OCI-LY7 (cell line): ENCODE measurements around the gene FAM117A. TPM values are rescaled to one million over a fixed set of nuclear protein-coding genes. Genes with fewer than 3 reads are reported as not detected.
A peak's percentile ranks its signal among the peaks of the same experiment; 100 is the strongest.

Source experiments
- BruUV-seq: library from RNA; stranded (reverse); fragments of 400-500 nt; replicated peaks from 2 replicates; lab custom pipeline; 2021; lab: Mats Ljungman, UMichigan
- CTCF ChIA-PET: fragments of 300-600 bp; sonication (Branson Sonifier 250); formaldehyde crosslinking; loops from one replicate; lab custom pipeline; 2022; ENCODE audit warnings: antibody characterized with exemption; ENCODE audit not compliant: unreplicated experiment; lab: Charles Lee
- POLR2A ChIA-PET: fragments of 300-600 bp; sonication (Branson Sonifier 250); formaldehyde crosslinking; loops from one replicate; lab custom pipeline; 2022; ENCODE audit warnings: antibody characterized with exemption; lab: Charles Lee
- DNase-seq: peaks from one replicate; pipeline ENCODE4 v3.0.0-alpha.2; 2015; ENCODE audit warnings: low spot score
- H2AFZ ChIP-seq: fragments of 200-600 bp; sonication (generic), shearing (Covaris generic); 2 replicates; pipeline ENCODE4 v1.6.1; 2014; ENCODE audit warnings: mild to moderate bottlenecking, antibody characterized with exemption, low read length, moderate library complexity
- H3K27ac ChIP-seq: fragments of 200-600 bp; sonication (generic); 2 replicates; pipeline ENCODE4 v1.5.1; 2014; ENCODE audit warnings: mixed run types, low read depth, mild to moderate bottlenecking, moderate library complexity, low read length, inconsistent platforms; ENCODE audit not compliant: poor library complexity, severe bottlenecking
- H3K36me3 ChIP-seq: fragments of 200-600 bp; sonication (generic); 2 replicates; pipeline ENCODE4 v1.6.1; 2014; ENCODE audit warnings: mild to moderate bottlenecking, antibody characterized with exemption, low read length, moderate library complexity, mixed read lengths; ENCODE audit not compliant: insufficient read depth
- H3K4me1 ChIP-seq: fragments of 200-600 bp; sonication (generic); 2 replicates; pipeline ENCODE4 v1.5.1; 2014; ENCODE audit warnings: mild to moderate bottlenecking, low read length; ENCODE audit not compliant: insufficient read depth, poor library complexity, severe bottlenecking
- H3K4me2 ChIP-seq: fragments of 200-600 bp; sonication (generic); 2 replicates; pipeline ENCODE4 v1.6.1; 2014; ENCODE audit warnings: mild to moderate bottlenecking, low read length
- H3K4me3 ChIP-seq: fragments of 200-600 bp; sonication (generic); 2 replicates; pipeline ENCODE4 v1.5.1; 2014; ENCODE audit warnings: mild to moderate bottlenecking, low read depth, low read length; ENCODE audit not compliant: poor library complexity, severe bottlenecking
- H3K79me2 ChIP-seq: fragments of 200-600 bp; sonication (generic); 2 replicates; pipeline ENCODE4 v1.6.1; 2016; ENCODE audit warnings: low read depth, mild to moderate bottlenecking, low read length, moderate library complexity, mixed read lengths; ENCODE audit not compliant: insufficient read depth
- H3K9me2 ChIP-seq: fragments of 200-600 bp; sonication (generic); 2 replicates; pipeline ENCODE4 v1.6.1; 2016; ENCODE audit warnings: mild to moderate bottlenecking, low read length, mixed read lengths; ENCODE audit not compliant: insufficient read depth
- H3K9me3 ChIP-seq: fragments of 200-600 bp; sonication (generic); 2 replicates; pipeline ENCODE4 v1.6.1; 2014; ENCODE audit warnings: mild to moderate bottlenecking, mixed run types, low read length, mixed read lengths
- H4K20me1 ChIP-seq: fragments of 200-600 bp; sonication (generic); 2 replicates; pipeline ENCODE4 v1.6.1; 2014; ENCODE audit warnings: mild to moderate bottlenecking, antibody characterized with exemption, low read length, moderate library complexity, mixed read lengths; ENCODE audit not compliant: insufficient read depth
- EZH2phosphoT487 ChIP-seq: fragments of 200-600 bp; sonication (generic); IDR thresholded peaks from 2 replicates; pipeline ENCODE4 v1.6.1; 2018; ENCODE audit warnings: low read depth, borderline replicate concordance, mild to moderate bottlenecking, mixed run types, antibody characterized with exemption, low read length, moderate library complexity, mixed read lengths
- intact Hi-C: fragments of 100-400 bp; cut with micrococcal nuclease; formaldehyde crosslinking; loops from one replicate; pipeline ENCODE4 v1.10.0; 2022; ENCODE audit not compliant: unreplicated experiment
- total RNA-seq, 2 experiments: library from RNA; depleted of rRNA in 1 of 2; stranded (reverse); fragments of >200 nt in 1 of 2; shearing (Covaris generic) in 1 of 2; gene quantifications; 2 replicates each; pipeline ENCODE4 v1.2.3, GENCODE V29; 2014 to 2022
- TF ChIP-seq, protein P1 (sequence below): fragments of 200-600 bp; sonication (generic); conservative IDR thresholded peaks from 2 replicates; pipeline ENCODE4 v1.5.1; 2014; ENCODE audit warnings: mild to moderate bottlenecking, antibody characterized with exemption, low read length, moderate library complexity, mixed read lengths

Gene FAM117A
- total RNA-seq, 2 experiments from 2014 or later = 40.4 to 44.3 TPM

DNA sequence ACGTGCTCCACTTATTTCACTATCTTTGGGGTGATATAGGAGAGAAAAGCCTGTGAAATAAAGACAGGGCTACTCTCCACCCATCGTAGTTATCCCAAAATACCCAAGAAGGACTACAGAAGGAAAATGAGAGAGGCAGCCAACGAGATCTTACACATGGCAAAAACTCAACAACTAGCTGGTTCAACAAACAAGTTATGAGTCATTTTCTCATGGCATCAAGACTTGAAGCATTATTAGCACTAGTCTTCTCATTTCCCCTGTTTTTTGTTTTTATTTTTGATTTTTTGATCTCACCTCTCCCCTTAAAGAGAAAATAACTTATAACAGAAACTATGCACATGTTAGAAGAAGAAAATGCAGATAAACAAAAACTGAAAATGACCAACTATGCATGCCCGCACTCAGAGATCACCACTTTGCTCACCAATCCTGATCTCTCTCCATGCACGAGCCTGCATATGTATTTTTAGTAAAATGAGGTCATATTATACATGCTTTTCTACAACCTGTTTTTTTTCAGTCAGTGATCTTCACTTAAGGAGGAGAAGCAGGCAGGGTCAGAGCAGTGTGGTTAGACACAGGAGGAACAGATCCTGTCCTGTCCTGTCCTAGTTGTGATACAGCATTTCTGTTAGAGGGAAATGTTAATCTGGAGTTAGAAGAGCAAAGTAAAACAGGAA lies 22.8 kb downstream of the FAM117A start:
- H3K36me3 ChIP-seq = peaks cover 40% of the 10 kb centered on the region
- ChIA-PET POLR2A (interaction anchor here (0.6 to 5.1 kb wide), 6 partner anchors 9 to 967 kb away, joined by 3 to 71 read pairs (median 4); partner anchors contain the start of gene FAM117A), CTCF (no interaction called here)
- peak; percentile 52 for DNase-seq
- H4K20me1 ChIP-seq = peaks cover 4% of the 10 kb centered on the region; the same call in 1 of the 2 replicates
- peak overlapping the region; percentile 94 for H3K27ac ChIP-seq
- H3K4me1 ChIP-seq = peaks cover 92% of the 10 kb centered on the region
- H3K9me2 ChIP-seq = no peaks in the 10 kb centered on the region
- no peaks in the 10 kb centered on the region for H3K9me3 ChIP-seq
- H2AFZ ChIP-seq = no peak overlapping the region
- peak overlapping the region; percentile 97 for H3K4me2 ChIP-seq
- intact Hi-C loops = loop anchor here (10.0 kb wide), 1 partner anchor 526 kb away; the partner anchor contains the start of genes ABI3 and GNGT2
- BruUV-seq = no TSS peak
- peak overlapping the region; percentile 62 for H3K4me3 ChIP-seq
- TF ChIP-seq EZH2phosphoT487 = no peak
- TF ChIP-seq, protein P1, sequence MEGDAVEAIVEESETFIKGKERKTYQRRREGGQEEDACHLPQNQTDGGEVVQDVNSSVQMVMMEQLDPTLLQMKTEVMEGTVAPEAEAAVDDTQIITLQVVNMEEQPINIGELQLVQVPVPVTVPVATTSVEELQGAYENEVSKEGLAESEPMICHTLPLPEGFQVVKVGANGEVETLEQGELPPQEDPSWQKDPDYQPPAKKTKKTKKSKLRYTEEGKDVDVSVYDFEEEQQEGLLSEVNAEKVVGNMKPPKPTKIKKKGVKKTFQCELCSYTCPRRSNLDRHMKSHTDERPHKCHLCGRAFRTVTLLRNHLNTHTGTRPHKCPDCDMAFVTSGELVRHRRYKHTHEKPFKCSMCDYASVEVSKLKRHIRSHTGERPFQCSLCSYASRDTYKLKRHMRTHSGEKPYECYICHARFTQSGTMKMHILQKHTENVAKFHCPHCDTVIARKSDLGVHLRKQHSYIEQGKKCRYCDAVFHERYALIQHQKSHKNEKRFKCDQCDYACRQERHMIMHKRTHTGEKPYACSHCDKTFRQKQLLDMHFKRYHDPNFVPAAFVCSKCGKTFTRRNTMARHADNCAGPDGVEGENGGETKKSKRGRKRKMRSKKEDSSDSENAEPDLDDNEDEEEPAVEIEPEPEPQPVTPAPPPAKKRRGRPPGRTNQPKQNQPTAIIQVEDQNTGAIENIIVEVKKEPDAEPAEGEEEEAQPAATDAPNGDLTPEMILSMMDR = no peak
- peaks cover 97% of the 10 kb centered on the region for H3K79me2 ChIP-seq

DNA sequence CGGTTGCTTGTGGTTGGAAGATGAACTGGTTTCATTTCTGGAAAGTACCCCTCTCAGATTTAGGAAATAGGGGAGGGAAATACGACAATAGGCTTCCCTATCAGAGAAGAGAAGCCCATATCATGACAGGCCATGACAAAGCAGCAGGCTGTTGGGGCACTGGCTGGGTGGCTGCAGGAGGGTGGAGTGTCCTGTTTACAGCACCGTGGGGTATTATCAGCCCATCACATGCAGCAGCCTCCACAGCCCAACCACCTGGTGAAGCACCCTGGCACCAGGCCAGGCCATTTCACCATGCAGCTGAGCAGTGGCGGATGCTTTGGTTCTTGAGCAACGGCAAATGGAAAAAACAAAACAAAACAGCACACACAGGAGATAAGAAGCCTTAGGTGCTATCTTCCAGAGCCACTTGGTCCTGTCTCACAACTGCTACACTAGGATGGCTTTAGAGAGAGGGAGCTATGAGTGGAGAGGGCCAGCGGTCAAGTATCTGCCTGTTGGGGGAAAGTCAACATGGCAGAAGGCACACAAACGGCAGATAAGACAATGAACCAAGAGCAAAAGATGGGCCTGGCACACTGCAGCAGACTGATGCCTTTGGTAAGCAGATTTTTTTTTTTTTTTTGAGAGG lies 24.2 kb downstream of the FAM117A start:
- TSS peak; percentile 88 for BruUV-seq
- H3K9me2 ChIP-seq = no peaks in the 10 kb centered on the region
- TF ChIP-seq, protein P1 = no peak
- intact Hi-C loops = loop anchor here (1.0 to 10.0 kb wide), 4 partner anchors 8 to 525 kb away; partner anchors contain the start of genes ABI3, GNGT2 and KAT7
- H3K4me2 ChIP-seq = peak overlapping the region; percentile 97
- H3K4me3 ChIP-seq = peak overlapping the region; percentile 62
- H3K27ac ChIP-seq = peak overlapping the region; percentile 94
- H2AFZ ChIP-seq = no peak overlapping the region
- H4K20me1 ChIP-seq = peaks cover 4% of the 10 kb centered on the region; the same call in 1 of the 2 replicates
- POLR2A ChIA-PET = interaction anchor here (0.6 to 5.1 kb wide), 6 partner anchors 9 to 77 kb away, joined by 3 to 71 read pairs (median 4); partner anchors contain the start of gene FAM117A
- 0 out of 2 replicates have a peak, but pooled peaks cover 5% of the 10 kb centered on the region for H3K9me3 ChIP-seq
- peaks cover 44% of the 10 kb centered on the region for H3K36me3 ChIP-seq
- H3K4me1 ChIP-seq = peaks cover 78% of the 10 kb centered on the region
- peak; percentile 96 for DNase-seq
- peaks cover 97% of the 10 kb centered on the region for H3K79me2 ChIP-seq
- CTCF ChIA-PET = no interaction called here
